Right lobe of liver (tissue), 6 donors: ENCODE results near the gene ZMYND19. TPM values are rescaled to one million over a fixed set of nuclear protein-coding genes. Genes with fewer than 3 reads are reported as not detected.
"Not testable (repeated sequence)": the region's sequence is repeated elsewhere in the genome, so short reads cannot be mapped to it uniquely, and the experiment has no call there.

Experiments used
- ATAC-seq, 4 donors: fragments of 200-7000 bp; cut with Tn5 transposase; one replicate each; pipeline ENCODE4 v1.9.1; 2020; ENCODE audit warnings: mild to moderate bottlenecking in 4 of 4, moderate library complexity in 4 of 4
- DNase-seq, 3 donors: peaks; one replicate each; pipeline ENCODE4 v3.0.0-alpha.2; 2020
- H3K27ac ChIP-seq, 3 donors: fragments of 200-600 bp; one replicate each; pipeline ENCODE4 v1.8.0; 2022
- H3K27me3 ChIP-seq, 2 donors: fragments of 200-600 bp; one replicate each; pipeline ENCODE4 v1.8.0; 2022
- H3K36me3 ChIP-seq, 4 donors: fragments of 200-600 bp; sonication (generic) in 1 of 4; one replicate each; pipeline versions ENCODE4 v1.5.1 to v1.8.0; 2017 to 2022; ENCODE audit warnings: control low read depth in 1 of 4
- H3K4me1 ChIP-seq, 4 donors: fragments of 200-600 bp; sonication (generic) in 1 of 4; one replicate each; pipeline versions ENCODE4 v1.5.1 to v1.8.0; 2017 to 2022; ENCODE audit warnings: control low read depth in 1 of 4
- H3K4me3 ChIP-seq, 3 donors: fragments of 200-600 bp; one replicate each; pipeline ENCODE4 v1.8.0; 2022
- H3K9me3 ChIP-seq, 4 donors: fragments of 200-600 bp; sonication (generic) in 1 of 4; one replicate each; pipeline versions ENCODE4 v1.5.1 to v1.8.0; 2017 to 2022; ENCODE audit warnings: control low read depth in 1 of 4
- POLR2A ChIP-seq: fragments of 450-650 bp; IDR thresholded peaks from one replicate; pipeline ENCODE4 v1.6.1; 2017; ENCODE audit warnings: antibody characterized with exemption, mild to moderate bottlenecking
- WGBS: methylation state at CpG from one replicate; pipeline ENCODE4 v1.1.6; 2018; ENCODE audit warnings: low coverage, low lambda C conversion rate; ENCODE audit not compliant: insufficient coverage; ENCODE audit errors: missing lambda C conversion rate; 5-methylcytosine and 5-hydroxymethylcytosine counted together
- intact Hi-C, 2 donors: fragments of 100-400 bp; cut with DNase I; formaldehyde crosslinking; loops; one replicate each; pipeline versions ENCODE4 v1.11.2 to v1.14.1; 2022
- total RNA-seq, 6 experiments: library from RNA; depleted of rRNA in 2 of 6; stranded (reverse); fragments of >200 nt in 2 of 6; fragmentation: NEBNext Ultra II Directional in 3 of 6; extraction: Animal tissue kit (Norgen Biotek cat#: 25700) in 3 of 6; gene quantifications; one replicate each; pipeline versions ENCODE4 v1.1.0 to v1.2.4, GENCODE V29; 2016 to 2023
- TF ChIP-seq, protein P1 (sequence below), 4 donors: fragments of 200-600 bp in 3 of 4; fragments of 450-650 bp in 1 of 4; IDR thresholded peaks; one replicate each; pipeline versions ENCODE4 v1.5.1 to v1.8.0; 2016 to 2022; ENCODE audit warnings: antibody characterized with exemption in 4 of 4, mild to moderate bottlenecking in 2 of 4
- donor health status: DM: no; HTN: yes; CAD: no.
- donor health status: DM: no; HTN: no; CAD: no.
- donor health status: DM: no; HTN: no; CAD: no.
- donor health status: DM: no; HTN: yes; CAD: no.
- donor health status: DM: no; HTN: yes; CAD: no.

ZMYND19 gene
- total RNA-seq, 6 experiments from 2014 or later, result 8.4 to 11.7 (median 9.0) TPM

GRCh38 chr9:137574192-137574591 lies 16.1 kb downstream of the ZMYND19 start:
- no peak for ATAC-seq
- no peak for DNase-seq
- H3K27me3 ChIP-seq, result no peaks in the 10 kb centered on the region
- H3K4me1 ChIP-seq, result peaks cover 0 to 23% (median 5%) of the 10 kb centered on the region in 4 donors
- no peaks in the 10 kb centered on the region for H3K9me3 ChIP-seq
- TF ChIP-seq POLR2A, result no peak
- TF ChIP-seq, protein P1, sequence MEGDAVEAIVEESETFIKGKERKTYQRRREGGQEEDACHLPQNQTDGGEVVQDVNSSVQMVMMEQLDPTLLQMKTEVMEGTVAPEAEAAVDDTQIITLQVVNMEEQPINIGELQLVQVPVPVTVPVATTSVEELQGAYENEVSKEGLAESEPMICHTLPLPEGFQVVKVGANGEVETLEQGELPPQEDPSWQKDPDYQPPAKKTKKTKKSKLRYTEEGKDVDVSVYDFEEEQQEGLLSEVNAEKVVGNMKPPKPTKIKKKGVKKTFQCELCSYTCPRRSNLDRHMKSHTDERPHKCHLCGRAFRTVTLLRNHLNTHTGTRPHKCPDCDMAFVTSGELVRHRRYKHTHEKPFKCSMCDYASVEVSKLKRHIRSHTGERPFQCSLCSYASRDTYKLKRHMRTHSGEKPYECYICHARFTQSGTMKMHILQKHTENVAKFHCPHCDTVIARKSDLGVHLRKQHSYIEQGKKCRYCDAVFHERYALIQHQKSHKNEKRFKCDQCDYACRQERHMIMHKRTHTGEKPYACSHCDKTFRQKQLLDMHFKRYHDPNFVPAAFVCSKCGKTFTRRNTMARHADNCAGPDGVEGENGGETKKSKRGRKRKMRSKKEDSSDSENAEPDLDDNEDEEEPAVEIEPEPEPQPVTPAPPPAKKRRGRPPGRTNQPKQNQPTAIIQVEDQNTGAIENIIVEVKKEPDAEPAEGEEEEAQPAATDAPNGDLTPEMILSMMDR (IDR thresholded peaks at IDR 0.05), result no peak
- H3K4me3 ChIP-seq, result no peak overlapping the region
- 97% methylated on average over 5 of the region's 10 CpGs for WGBS
- intact Hi-C loops, result no loop called here
- peaks cover 0 to 30% (median 10%) of the 10 kb centered on the region in 4 donors for H3K36me3 ChIP-seq
- no peak overlapping the region for H3K27ac ChIP-seq

DNA sequence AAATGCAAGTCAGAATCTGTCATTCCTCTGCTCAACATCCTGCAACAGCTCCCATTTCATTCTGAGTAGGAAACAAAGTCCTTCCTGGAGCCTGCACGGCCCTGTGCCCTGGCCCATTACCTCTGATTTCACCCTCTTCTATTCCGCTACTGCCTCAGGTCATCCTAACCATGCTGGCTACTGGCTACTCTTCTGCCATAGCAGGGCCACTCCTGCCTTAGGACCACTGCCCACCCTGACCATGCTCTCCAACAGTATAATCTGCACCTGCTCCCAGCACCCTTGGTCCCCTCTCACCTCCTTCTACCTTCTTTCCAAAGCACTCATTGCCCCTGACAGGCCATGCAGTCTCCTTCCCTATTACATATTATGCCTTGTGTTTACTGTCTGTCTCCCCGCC lies 19.7 kb downstream of the ZMYND19 start:
- no peak for ATAC-seq
- Histone ChIP-seq H3K36me3 (peaks cover 0 to 25% (median 8%) of the 10 kb centered on the region in 4 donors), H3K27me3 (no peaks in the 10 kb centered on the region), H3K27ac (no peak overlapping the region), H3K9me3 (no peaks in the 10 kb centered on the region), H3K4me3 (no peak overlapping the region), H3K4me1 (no peaks in the 10 kb centered on the region)
- no peak for DNase-seq
- WGBS, result 100% methylated on average over 1 of the region's 3 CpGs
- TF ChIP-seq POLR2A, result no peak
- TF ChIP-seq, protein P1 (IDR thresholded peaks at IDR 0.05), result no peak
- intact Hi-C loops, result no loop called here

DNA sequence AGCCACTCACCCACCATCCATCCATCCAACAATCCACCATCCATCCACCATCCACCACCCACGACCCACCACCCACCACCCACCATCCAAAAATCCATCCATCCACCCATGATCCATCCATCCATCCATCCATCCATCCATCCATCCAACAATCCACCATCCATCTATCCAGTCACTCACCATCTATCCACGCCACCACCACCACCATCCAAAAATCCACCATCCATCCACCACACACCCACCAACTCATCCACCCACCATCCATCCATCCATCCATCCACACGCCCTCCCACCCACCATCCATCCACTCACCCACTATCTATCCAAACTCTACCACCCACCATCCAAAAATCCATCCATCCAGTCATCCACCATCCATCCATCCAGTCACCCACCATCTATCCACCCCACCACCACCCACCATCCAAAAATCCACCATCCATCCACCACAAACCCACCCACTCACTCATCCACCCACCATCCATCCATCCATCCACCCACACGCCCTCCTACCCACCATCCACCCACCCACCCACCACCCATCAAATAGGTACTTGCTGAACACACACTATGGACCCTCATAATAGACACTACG lies 20.6 kb downstream of the ZMYND19 start:
- TF ChIP-seq, protein P1 (IDR thresholded peaks at IDR 0.05), result no peak
- no peak for TF ChIP-seq POLR2A

GRCh38 chr9:137568445-137568844 lies 21.9 kb downstream of the ZMYND19 start:
- peaks cover 0 to 16% (median 5%) of the 10 kb centered on the region in 4 donors for H3K36me3 ChIP-seq
- H3K4me1 ChIP-seq, H3K27ac ChIP-seq, H3K27me3 ChIP-seq, ATAC-seq, DNase-seq, intact Hi-C loops, H3K4me3 ChIP-seq, H3K9me3 ChIP-seq: not testable (repeated sequence)
- WGBS, result 85% methylated on average over 2 of the region's 5 CpGs

More for the DNA sequence above, 20.6 kb downstream of the ZMYND19 start:
- intact Hi-C loops, result no loop called here
- H3K27ac ChIP-seq, result no peak overlapping the region
- H3K9me3 ChIP-seq, result no peaks in the 10 kb centered on the region
- WGBS, result 98% methylated on average over 5 of the region's 5 CpGs
- no peak for ATAC-seq
- H3K4me3 ChIP-seq, result no peak overlapping the region
- peaks cover 0 to 18% (median 8%) of the 10 kb centered on the region in 4 donors for H3K36me3 ChIP-seq
- H3K27me3 ChIP-seq, result no peaks in the 10 kb centered on the region
- no peak for DNase-seq
- no peaks in the 10 kb centered on the region for H3K4me1 ChIP-seq

GRCh38 chr9:137564817-137565411 lies 25.4 kb downstream of the ZMYND19 start:
- ATAC-seq, result peak in 1 of 4 donors; percentile 44
- intact Hi-C loops, result no loop called here
- no peak for DNase-seq
- 100% methylated on average over 3 of the region's 18 CpGs for WGBS
- Histone ChIP-seq H3K4me3 (no peak overlapping the region), H3K4me1 (peaks cover 0 to 9% (median 0%) of the 10 kb centered on the region in 4 donors), H3K27ac (no peak overlapping the region), H3K36me3 (peaks cover 0 to 19% (median 0%) of the 10 kb centered on the region in 4 donors), H3K9me3 (no peaks in the 10 kb centered on the region), H3K27me3 (no peaks in the 10 kb centered on the region)
- TF ChIP-seq POLR2A, result no peak
- TF ChIP-seq, protein P1 (IDR thresholded peaks at IDR 0.05), result no peak
